IPS-20b (cell line): ENCODE data around the gene PPCDC.

ENCODE experiments used
- H3K27ac ChIP-seq: one replicate; pipeline ENCODE4 v1.5.1; 2013; ENCODE audit warnings: low read length
- H3K27me3 ChIP-seq: 2 replicates; pipeline ENCODE4 v1.6.1; 2013; ENCODE audit warnings: mild to moderate bottlenecking, low read length, inconsistent platforms; ENCODE audit not compliant: insufficient read depth
- H3K36me3 ChIP-seq: 2 replicates; pipeline ENCODE4 v1.6.1; 2013; ENCODE audit warnings: low read depth, mild to moderate bottlenecking, inconsistent platforms, low read length, moderate library complexity; ENCODE audit not compliant: insufficient read depth
- H3K4me1 ChIP-seq: 2 replicates; pipeline ENCODE4 v1.6.1; 2013; ENCODE audit warnings: mild to moderate bottlenecking, control low read depth, inconsistent platforms, low read length, moderate library complexity; ENCODE audit not compliant: insufficient read depth
- H3K4me3 ChIP-seq: 2 replicates; pipeline ENCODE4 v1.5.1; 2013; ENCODE audit warnings: mild to moderate bottlenecking, low read length, inconsistent platforms
- H3K9ac ChIP-seq: 2 replicates; pipeline ENCODE4 v1.6.1; 2013; ENCODE audit warnings: low read depth, mild to moderate bottlenecking, inconsistent platforms, low read length, moderate library complexity
- H3K9me3 ChIP-seq: 2 replicates; pipeline ENCODE4 v1.6.1; 2013; ENCODE audit warnings: mild to moderate bottlenecking, low read depth, low read length, inconsistent platforms; ENCODE audit not compliant: insufficient read depth

Gene PPCDC, protein sequence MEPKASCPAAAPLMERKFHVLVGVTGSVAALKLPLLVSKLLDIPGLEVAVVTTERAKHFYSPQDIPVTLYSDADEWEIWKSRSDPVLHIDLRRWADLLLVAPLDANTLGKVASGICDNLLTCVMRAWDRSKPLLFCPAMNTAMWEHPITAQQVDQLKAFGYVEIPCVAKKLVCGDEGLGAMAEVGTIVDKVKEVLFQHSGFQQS

DNA sequence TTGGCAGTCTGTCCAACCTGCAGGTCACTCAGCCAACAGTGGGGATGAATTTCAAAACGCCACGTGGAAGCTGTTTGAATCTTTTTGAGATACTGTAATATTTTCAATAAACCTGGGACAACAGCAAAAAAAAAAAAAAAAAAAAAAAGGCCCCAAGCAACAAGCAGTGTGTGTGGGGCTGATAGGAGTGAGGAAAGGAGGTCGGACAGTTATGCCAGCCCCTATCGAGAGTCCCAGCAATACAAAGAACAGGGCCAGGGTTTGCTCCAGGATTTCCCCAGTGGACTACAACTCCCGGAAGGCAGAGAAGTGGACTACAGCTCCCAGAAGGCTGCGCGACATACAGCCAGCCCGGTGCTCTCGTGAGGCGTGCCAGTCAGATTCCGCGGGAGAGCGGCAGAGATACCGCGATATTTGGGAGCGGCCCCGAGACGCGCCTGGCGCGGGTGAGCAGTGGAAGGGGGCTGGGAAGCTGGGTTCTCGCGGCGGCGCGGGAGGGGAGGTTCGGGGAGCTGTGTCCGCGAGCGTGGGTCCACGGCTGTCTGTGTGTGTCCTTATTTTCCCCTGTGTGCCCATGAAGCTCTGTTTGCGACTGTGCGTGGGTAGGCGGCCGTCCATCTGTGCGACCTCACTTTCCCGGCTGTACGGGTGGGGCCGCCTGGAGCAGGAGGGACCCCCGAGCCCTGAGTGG is at the start of gene PPCDC:
TSS of gene PPCDC (plus strand) at position 410 of the 691 bp plus-strand sequence. CDS start 4,729 bp downstream, outside the sequence.
- Histone ChIP-seq H3K4me1 (no peaks in the 10 kb centered on the region), H3K36me3 (peaks cover 13% of the 10 kb centered on the region; the same call in 1 of the 2 replicates), H3K27ac (peak within 1 kb of the TSS; percentile 84)

DNA sequence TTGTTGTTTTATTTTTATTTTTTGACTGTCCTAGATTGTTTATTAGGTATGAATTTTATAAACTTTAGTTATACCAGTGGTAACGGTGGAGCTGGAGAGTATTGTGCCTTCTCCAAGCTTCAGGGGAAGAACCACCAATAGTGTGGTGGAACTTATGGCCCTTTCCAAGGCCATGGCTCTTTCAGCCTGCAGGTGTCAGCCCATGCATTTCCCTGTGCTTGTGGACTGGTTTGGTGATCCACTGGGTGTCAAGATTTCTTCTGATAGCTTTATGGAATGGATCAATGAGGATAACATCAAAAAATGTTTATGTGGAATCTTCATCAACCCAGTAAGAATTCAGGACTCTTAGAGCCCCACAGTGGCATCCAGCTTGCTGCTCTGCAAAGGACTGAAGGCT is 47.2 kb upstream of the PPCDC start:
- no peaks in the 10 kb centered on the region for H3K27me3 ChIP-seq
- H3K36me3 ChIP-seq, result no peaks in the 10 kb centered on the region
- no peak overlapping the region for H3K4me3 ChIP-seq
- no peak overlapping the region for H3K9ac ChIP-seq
- H3K4me1 ChIP-seq, result no peaks in the 10 kb centered on the region
- no peaks in the 10 kb centered on the region for H3K9me3 ChIP-seq
- no peak overlapping the region for H3K27ac ChIP-seq

More for the DNA sequence above, at the start of gene PPCDC:
- H3K9me3 ChIP-seq, result no peaks in the 10 kb centered on the region
- no peaks in the 10 kb centered on the region for H3K27me3 ChIP-seq
- H3K4me3 ChIP-seq, result peak within 1 kb of the TSS; percentile 96
- peak within 1 kb of the TSS; percentile 100 for H3K9ac ChIP-seq

DNA sequence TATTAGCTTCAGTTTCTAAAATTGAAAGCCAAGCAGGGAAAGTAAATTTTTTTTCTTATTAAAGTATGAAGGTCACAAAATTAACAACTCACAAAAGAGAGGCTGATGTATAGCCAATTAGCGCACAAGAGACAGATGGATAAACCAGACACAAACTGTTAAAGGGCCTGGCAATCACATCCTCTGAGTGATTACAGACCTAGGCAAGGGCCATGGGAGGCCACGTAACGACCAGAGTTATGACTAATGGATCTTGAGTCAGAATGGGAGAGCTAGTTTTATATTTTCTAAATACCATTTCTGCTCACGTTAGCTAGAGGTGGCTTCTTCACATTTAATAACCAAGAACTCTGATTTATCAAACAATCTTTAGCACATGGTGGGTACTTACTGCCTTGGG is 45.8 kb upstream of the PPCDC start:
- no peak overlapping the region for H3K27ac ChIP-seq
- H3K9ac ChIP-seq, result no peak overlapping the region
- no peaks in the 10 kb centered on the region for H3K36me3 ChIP-seq
- H3K4me3 ChIP-seq, result no peak overlapping the region
- no peaks in the 10 kb centered on the region for H3K27me3 ChIP-seq
- no peaks in the 10 kb centered on the region for H3K4me1 ChIP-seq
- no peaks in the 10 kb centered on the region for H3K9me3 ChIP-seq

DNA sequence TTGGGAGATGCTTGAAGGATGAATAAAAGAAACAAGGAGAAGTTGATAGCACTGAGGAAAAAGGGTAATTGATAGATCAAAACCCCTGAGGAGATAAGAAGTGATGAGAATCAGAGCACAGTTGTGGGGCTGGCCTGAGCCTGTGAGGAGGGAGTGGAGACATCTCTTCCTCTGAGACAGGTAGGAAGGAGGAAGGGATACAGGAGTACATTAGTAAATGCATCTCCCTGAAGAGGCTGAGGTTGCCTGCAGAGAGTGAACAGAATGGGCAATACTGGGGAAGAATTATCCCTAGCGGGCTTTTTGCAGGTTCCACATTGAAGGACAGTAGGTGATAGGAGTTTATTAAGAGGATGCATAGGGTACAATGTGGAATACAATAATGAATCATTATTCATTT is 45.3 kb upstream of the PPCDC start:
- Histone ChIP-seq H3K27ac (no peak overlapping the region), H3K4me3 (no peak overlapping the region), H3K27me3 (no peaks in the 10 kb centered on the region), H3K9ac (no peak overlapping the region), H3K9me3 (no peaks in the 10 kb centered on the region), H3K4me1 (no peaks in the 10 kb centered on the region), H3K36me3 (no peaks in the 10 kb centered on the region)

DNA sequence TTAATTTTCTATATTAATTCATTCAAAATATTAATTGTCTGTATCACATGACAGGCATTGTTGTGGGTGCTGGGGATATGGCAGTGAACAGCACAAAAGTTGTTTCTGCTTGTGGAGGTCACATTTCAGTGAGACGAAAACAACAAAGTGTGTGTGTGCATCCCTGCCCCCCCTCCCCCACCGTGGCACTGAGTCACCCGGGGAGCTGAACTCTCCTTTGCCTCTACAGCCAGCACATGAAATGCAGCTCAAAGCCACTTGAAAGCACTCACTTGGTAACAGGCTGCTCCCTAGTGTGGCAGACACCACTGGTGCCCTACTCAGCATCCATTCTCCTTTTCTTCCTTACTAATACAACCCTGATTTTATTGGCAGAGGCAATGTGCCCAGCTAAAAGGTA is 44.9 kb upstream of the PPCDC start:
- no peaks in the 10 kb centered on the region for H3K4me1 ChIP-seq
- no peak overlapping the region for H3K4me3 ChIP-seq
- no peaks in the 10 kb centered on the region for H3K36me3 ChIP-seq
- no peaks in the 10 kb centered on the region for H3K9me3 ChIP-seq
- no peak overlapping the region for H3K27ac ChIP-seq
- H3K9ac ChIP-seq, result no peak overlapping the region
- no peaks in the 10 kb centered on the region for H3K27me3 ChIP-seq

DNA sequence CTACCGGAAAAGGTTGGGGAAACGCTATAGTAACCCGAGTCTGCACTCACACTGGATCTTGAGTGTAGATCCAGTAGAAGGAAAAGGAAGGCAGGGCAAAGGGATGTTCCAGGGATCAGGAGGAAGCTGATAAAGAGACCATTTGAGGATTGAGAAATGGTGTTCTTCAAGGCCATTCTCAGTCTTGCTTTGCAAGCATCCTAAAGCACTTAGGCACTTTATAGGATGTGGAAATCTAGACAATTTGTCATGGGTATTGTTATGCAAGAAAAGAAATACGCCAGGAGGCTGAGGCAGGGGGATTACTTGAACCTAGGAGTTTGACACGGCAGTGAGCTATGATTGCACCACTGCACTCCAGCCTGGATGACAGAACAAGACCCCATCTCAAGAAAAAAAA is 41.2 kb upstream of the PPCDC start:
- H3K27ac ChIP-seq, result no peak overlapping the region
- H3K4me1 ChIP-seq, result no peaks in the 10 kb centered on the region; the same call in 1 of the 2 replicates
- H3K9me3 ChIP-seq, result no peaks in the 10 kb centered on the region
- no peak overlapping the region for H3K4me3 ChIP-seq
- no peak overlapping the region for H3K9ac ChIP-seq
- no peaks in the 10 kb centered on the region for H3K27me3 ChIP-seq
- H3K36me3 ChIP-seq, result no peaks in the 10 kb centered on the region

DNA sequence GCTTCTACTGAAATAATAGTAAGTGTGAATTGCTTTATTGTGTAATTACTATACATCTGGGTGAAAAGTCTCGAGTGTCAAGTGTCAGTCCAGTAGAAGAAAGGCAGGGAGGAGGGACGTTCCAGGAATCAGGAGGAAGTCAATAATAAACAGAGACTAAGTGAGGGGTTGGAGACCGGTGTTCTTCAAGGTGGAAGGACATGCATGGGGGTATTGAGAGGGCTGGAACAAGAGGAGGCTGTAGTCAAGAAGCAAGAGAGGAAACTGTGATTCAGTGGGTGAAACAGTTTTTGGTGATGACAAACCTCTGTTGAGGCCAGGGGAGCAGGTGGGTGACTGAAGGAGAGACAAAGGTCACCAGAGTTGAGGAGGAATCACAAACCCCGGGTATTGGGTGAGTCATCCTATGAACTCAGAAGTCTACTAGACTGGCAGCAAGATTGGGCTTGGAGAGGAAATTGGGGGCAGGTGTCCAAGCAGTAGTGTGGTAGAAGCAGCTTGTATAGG is 39.6 kb upstream of the PPCDC start:
- Histone ChIP-seq H3K36me3 (no peaks in the 10 kb centered on the region), H3K9ac (no peak overlapping the region), H3K27me3 (no peaks in the 10 kb centered on the region), H3K4me3 (no peak overlapping the region), H3K9me3 (no peaks in the 10 kb centered on the region), H3K27ac (no peak overlapping the region), H3K4me1 (no peaks in the 10 kb centered on the region; the same call in 1 of the 2 replicates)

DNA sequence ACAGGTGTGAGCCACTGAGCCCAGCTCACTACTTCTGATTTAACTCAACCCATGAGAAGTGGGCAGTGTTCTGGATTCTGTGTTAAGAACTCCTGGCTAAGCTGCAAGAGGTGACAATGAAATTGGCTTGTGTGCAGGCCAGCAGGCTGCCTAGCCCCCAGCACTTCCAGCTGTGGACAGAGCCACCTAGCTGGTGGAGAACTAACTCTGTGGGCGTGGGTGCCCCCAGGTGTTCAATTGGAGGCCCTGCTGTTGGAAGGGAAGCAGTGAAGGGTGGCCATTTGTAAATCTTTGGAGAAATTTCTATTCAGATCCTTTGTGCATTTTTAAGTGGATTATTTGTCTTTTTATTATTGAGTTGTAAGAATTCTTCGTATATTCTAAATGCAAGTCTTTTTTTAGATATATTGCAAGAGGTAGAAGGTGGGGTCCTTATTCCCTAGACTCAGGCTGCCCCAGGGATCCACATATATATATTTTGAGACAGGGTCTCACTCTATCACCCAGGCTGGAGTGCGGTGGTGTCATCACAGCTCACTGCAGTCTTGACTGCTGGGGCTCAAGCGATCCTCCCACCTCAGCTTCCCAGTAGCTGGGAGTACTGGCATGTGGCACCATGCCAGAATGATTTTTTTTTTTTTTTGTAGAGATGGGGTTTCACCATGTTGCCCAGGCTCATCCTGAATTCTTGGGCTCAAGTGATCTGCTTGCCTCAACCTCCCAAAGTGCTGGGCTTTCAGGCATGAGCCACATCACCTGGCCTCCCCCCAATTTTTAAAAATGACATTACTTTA is 35.2 kb upstream of the PPCDC start:
- Histone ChIP-seq H3K36me3 (no peaks in the 10 kb centered on the region), H3K27me3 (0 out of 2 replicates have a peak, but pooled peaks cover 5% of the 10 kb centered on the region), H3K9ac (no peak overlapping the region), H3K9me3 (no peaks in the 10 kb centered on the region), H3K27ac (no peak overlapping the region), H3K4me3 (no peak overlapping the region), H3K4me1 (no peaks in the 10 kb centered on the region; the same call in 1 of the 2 replicates)

DNA sequence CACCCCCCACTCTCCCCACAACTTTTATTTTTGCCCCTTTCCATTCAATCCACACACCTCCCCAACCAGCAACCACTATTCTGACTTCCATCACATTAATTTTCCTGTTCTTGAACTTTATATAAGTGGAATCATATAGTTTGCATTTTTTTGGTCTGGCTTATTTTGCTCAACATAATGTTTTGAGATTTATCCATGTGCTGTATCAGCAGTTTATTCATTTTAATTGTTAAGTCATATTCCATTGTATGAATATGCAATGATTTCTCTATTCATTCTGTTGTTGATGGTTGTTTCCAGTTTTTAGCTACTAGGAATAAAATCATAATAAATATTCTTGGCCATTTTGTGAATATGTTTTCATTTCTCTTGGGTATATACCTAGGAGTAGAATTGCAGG is 33.9 kb upstream of the PPCDC start:
- Histone ChIP-seq H3K9me3 (no peaks in the 10 kb centered on the region), H3K27me3 (peaks cover 10% of the 10 kb centered on the region; the same call in 1 of the 2 replicates), H3K36me3 (no peaks in the 10 kb centered on the region), H3K27ac (no peak overlapping the region), H3K4me3 (no peak overlapping the region), H3K4me1 (no peaks in the 10 kb centered on the region), H3K9ac (no peak overlapping the region)

DNA sequence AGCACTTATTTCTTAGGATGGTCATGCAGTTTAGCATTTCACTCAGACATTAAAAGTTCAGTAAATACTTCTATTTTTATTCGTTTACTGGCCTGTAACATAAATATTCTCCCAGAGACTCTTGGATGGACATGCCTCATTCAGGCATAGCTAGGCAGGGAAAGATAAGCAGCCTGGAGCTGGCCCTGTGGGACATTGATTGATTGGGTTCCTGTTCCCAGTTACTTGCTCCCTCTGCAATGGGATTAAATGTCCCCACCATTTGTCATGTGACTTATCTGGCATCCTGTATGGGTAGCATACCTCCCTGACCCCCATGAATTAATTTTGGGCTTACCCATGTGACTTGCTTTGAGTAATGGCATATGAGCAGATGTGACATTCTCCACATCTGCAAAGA is 30.8 kb upstream of the PPCDC start:
- Histone ChIP-seq H3K9ac (no peak overlapping the region), H3K27me3 (peaks cover 31% of the 10 kb centered on the region), H3K4me1 (peaks cover 4% of the 10 kb centered on the region), H3K4me3 (no peak overlapping the region), H3K36me3 (no peaks in the 10 kb centered on the region), H3K27ac (no peak overlapping the region), H3K9me3 (no peaks in the 10 kb centered on the region)

DNA sequence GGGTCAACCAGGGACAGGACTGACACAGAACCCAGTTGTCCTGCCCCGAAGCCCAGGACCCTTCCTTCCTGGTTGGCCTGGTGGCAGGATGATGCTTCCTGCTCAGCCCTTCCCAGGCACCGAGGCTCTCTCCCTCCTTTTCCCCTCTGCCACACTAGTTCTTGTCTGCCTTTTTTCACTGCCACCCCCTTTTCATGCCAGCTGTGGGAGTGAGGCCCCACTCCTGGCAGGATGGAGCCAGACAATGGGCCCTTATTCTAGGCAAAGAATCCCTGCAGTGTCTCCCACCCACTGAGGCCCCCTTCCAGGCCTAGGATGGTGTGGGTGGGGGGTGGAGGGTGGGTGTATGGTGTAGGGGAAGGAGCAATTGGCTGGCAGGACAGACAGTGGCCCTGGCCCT is 29.2 kb upstream of the PPCDC start:
- Histone ChIP-seq H3K9ac (no peak overlapping the region), H3K27me3 (peaks cover 31% of the 10 kb centered on the region), H3K9me3 (no peaks in the 10 kb centered on the region), H3K4me3 (no peak overlapping the region), H3K27ac (no peak overlapping the region), H3K36me3 (no peaks in the 10 kb centered on the region), H3K4me1 (peaks cover 4% of the 10 kb centered on the region)
